ENCODE data around the gene MIF4GD.

Gene MIF4GD

GRCh38 chr17:75219815-75220214 is 51.2 kb downstream of the MIF4GD start:
- POLR2A ChIA-PET = interaction anchor here (0.6 kb wide), 1 partner anchor 10 kb away, joined by 5 read pairs; no protein-coding TSS in a partner anchor
- CTCF ChIA-PET = interaction anchor here (0.9 to 13.5 kb wide), 9 partner anchors 9 to 106 kb away, joined by 3 to 87 read pairs (median 4); partner anchors contain the start of genes GGA3, MIF4GD and MRPS7
- TF ChIP-seq CTCF (IDR thresholded peaks at IDR 0.05; ENCODE audit: control extremely low read depth, extremely low read depth, low read depth, missing control alignments) = no peak
- DNase-seq (ENCODE audit: extremely low spot score) = no peak

GRCh38 chr17:75218131-75218530 is 52.9 kb downstream of the MIF4GD start:
- ChIA-PET POLR2A (no interaction called here), CTCF (interaction anchor here (0.9 to 3.1 kb wide), 4 partner anchors 11 to 257 kb away, joined by 3 to 14 read pairs (median 8); partner anchors contain the start of gene MIF4GD)
- no peak for TF ChIP-seq CTCF (IDR thresholded peaks at IDR 0.05; ENCODE audit: control extremely low read depth, extremely low read depth, low read depth, missing control alignments)
- no peak for DNase-seq (ENCODE audit: extremely low spot score)

Data from GM10248 (cell line).